Measurements from ENCODE around the gene DBF4B. TPM values are rescaled to one million over a fixed set of nuclear protein-coding genes. Genes with fewer than 3 reads are reported as not detected.

Gene DBF4B
- total RNA-seq, 2 donors from 2014 or later = 24.7 to 34.4 TPM

DNA sequence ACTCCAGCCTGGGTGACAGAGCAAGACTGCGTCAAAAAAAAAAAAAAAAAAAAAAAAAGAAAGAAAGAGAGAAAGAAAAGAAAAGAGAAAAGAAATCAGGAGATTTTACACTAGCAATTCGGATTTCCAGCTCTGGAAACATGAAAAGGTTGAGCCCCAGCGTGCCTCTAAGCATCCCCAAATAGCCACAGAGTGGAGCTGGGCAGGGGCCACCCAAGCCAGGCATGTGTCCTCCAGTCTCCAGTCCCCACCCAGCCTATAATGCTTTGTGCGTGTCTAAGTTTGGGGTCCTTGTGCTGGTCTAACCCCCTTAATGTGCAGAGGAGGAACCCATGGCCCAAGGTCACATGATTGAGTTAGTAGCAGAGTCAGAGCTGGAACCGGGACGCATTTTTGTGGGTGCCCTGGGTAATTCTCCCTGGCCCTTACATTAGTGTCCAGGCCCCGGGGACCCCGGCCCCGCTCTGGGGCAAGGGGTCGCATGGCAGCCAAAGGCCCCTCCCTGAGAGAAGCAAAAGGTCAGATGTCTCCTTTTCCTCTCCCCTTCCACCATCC lies 70.3 kb downstream of the DBF4B start:
- Mint-ChIP-seq H3K27me3 (ENCODE audit: low read depth) (peaks cover 11% of the 10 kb centered on the region), H3K36me3 (ENCODE audit: insufficient read depth in 2 of 2) (no peaks in the 10 kb centered on the region), H3K9me3 (no peaks in the 10 kb centered on the region), H3K27ac (no peak overlapping the region), H3K4me1 (ENCODE audit: low read depth) (peaks cover 26% of the 10 kb centered on the region), H3K4me3 (peak overlapping the region; percentile 69 to 76)
- no peak for ATAC-seq (replicated peaks in 1 of 2)
- DNase-seq = no peak

GRCh38 chr17:44779211-44780025 lies 71.0 kb downstream of the DBF4B start:
- ATAC-seq (replicated peaks in 1 of 2) = peak; percentile 30 to 35
- H3K4me3 Mint-ChIP-seq = peak overlapping the region; percentile 69 to 76
- peak; percentile 86 to 87 for DNase-seq
- H3K4me1 Mint-ChIP-seq (ENCODE audit: low read depth) = peaks cover 26% of the 10 kb centered on the region
- H3K9me3 Mint-ChIP-seq = no peaks in the 10 kb centered on the region
- no peaks in the 10 kb centered on the region for H3K36me3 Mint-ChIP-seq (ENCODE audit: insufficient read depth in 2 of 2)
- H3K27me3 Mint-ChIP-seq (ENCODE audit: low read depth) = peaks cover 11% of the 10 kb centered on the region
- H3K27ac Mint-ChIP-seq = no peak overlapping the region

GRCh38 chr17:44780161-44780560 lies 71.7 kb downstream of the DBF4B start:
- Mint-ChIP-seq H3K9me3 (no peaks in the 10 kb centered on the region), H3K27ac (no peak overlapping the region), H3K4me3 (no peak overlapping the region), H3K36me3 (ENCODE audit: insufficient read depth in 2 of 2) (no peaks in the 10 kb centered on the region), H3K27me3 (ENCODE audit: low read depth) (peaks cover 11% of the 10 kb centered on the region), H3K4me1 (ENCODE audit: low read depth) (peaks cover 20% of the 10 kb centered on the region)
- ATAC-seq (replicated peaks in 1 of 2) (no peak), DNase-seq (no peak)

- peaks cover 11% of the 10 kb centered on the region for H3K27me3 Mint-ChIP-seq (ENCODE audit: low read depth)
- DNase-seq = no peak
- H3K36me3 Mint-ChIP-seq (ENCODE audit: insufficient read depth in 2 of 2) = no peaks in the 10 kb centered on the region
- no peak for ATAC-seq (replicated peaks in 1 of 2)
- H3K9me3 Mint-ChIP-seq = no peaks in the 10 kb centered on the region
- H3K4me3 Mint-ChIP-seq = no peak overlapping the region
- H3K27ac Mint-ChIP-seq = no peak overlapping the region
- H3K4me1 Mint-ChIP-seq (ENCODE audit: low read depth) = peaks cover 14% of the 10 kb centered on the region
Measured at GRCh38 chr17:44780845-44781480, 72.5 kb downstream of the DBF4B start.

GRCh38 chr17:44781551-44782325 lies 73.3 kb downstream of the DBF4B start:
- no peak overlapping the region for H3K4me3 Mint-ChIP-seq
- H3K4me1 Mint-ChIP-seq (ENCODE audit: low read depth) = peaks cover 10% of the 10 kb centered on the region
- no peak overlapping the region for H3K27ac Mint-ChIP-seq
- DNase-seq (no peak), ATAC-seq (replicated peaks in 1 of 2) (no peak)
- no peaks in the 10 kb centered on the region for H3K9me3 Mint-ChIP-seq
- H3K36me3 Mint-ChIP-seq (ENCODE audit: insufficient read depth in 2 of 2) = no peaks in the 10 kb centered on the region
- peaks cover 11% of the 10 kb centered on the region for H3K27me3 Mint-ChIP-seq (ENCODE audit: low read depth)

GRCh38 chr17:44782326-44782850 lies 73.9 kb downstream of the DBF4B start:
- no peak overlapping the region for H3K27ac Mint-ChIP-seq
- no peak overlapping the region for H3K4me3 Mint-ChIP-seq
- DNase-seq (no peak), ATAC-seq (replicated peaks in 1 of 2) (no peak)
- peaks cover 10% of the 10 kb centered on the region for H3K4me1 Mint-ChIP-seq (ENCODE audit: low read depth)
- no peaks in the 10 kb centered on the region for H3K36me3 Mint-ChIP-seq (ENCODE audit: insufficient read depth in 2 of 2)
- peaks cover 5% of the 10 kb centered on the region for H3K27me3 Mint-ChIP-seq (ENCODE audit: low read depth)
- H3K9me3 Mint-ChIP-seq = no peaks in the 10 kb centered on the region

GRCh38 chr17:44785921-44786320 lies 77.5 kb downstream of the DBF4B start:
- DNase-seq (no peak), ATAC-seq (replicated peaks in 1 of 2) (no peak)
- H3K4me3 Mint-ChIP-seq = no peak overlapping the region
- H3K9me3 Mint-ChIP-seq = no peaks in the 10 kb centered on the region
- no peaks in the 10 kb centered on the region for H3K27me3 Mint-ChIP-seq (ENCODE audit: low read depth)
- H3K27ac Mint-ChIP-seq = no peak overlapping the region
- H3K4me1 Mint-ChIP-seq (ENCODE audit: low read depth) = no peaks in the 10 kb centered on the region
- H3K36me3 Mint-ChIP-seq (ENCODE audit: insufficient read depth in 2 of 2) = no peaks in the 10 kb centered on the region

DNA sequence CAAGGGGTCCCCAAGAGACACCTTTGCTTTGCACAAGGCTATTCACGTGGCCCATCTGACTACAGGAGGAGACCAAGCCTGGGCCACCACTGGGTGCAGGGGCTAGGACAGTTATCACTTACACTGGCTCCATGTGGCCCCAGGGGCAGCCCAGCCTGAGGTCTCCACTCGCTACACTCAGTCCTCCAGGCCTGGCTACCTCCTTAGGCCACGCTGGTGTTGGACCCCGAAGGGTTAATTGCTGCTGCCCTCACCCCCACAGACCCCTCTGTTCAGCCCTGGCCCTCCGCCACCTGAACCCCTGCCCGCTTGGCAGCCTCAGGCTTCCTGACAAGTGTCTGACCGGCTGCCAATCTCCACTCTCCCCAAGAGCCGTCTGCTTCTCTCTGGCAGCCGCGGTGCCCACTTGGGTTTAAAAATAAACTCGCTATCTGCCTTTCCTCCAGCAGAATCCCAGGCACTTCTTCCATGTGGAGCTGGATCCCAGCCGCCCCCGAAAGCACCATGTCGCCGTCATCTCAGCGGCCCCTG lies 78.2 kb downstream of the DBF4B start:
- DNase-seq (no peak), ATAC-seq (replicated peaks in 1 of 2) (no peak)
- Mint-ChIP-seq H3K27me3 (ENCODE audit: low read depth) (no peaks in the 10 kb centered on the region), H3K27ac (no peak overlapping the region), H3K36me3 (ENCODE audit: insufficient read depth in 2 of 2) (no peaks in the 10 kb centered on the region), H3K4me3 (no peak overlapping the region), H3K4me1 (ENCODE audit: low read depth) (no peaks in the 10 kb centered on the region), H3K9me3 (no peaks in the 10 kb centered on the region)

DNA sequence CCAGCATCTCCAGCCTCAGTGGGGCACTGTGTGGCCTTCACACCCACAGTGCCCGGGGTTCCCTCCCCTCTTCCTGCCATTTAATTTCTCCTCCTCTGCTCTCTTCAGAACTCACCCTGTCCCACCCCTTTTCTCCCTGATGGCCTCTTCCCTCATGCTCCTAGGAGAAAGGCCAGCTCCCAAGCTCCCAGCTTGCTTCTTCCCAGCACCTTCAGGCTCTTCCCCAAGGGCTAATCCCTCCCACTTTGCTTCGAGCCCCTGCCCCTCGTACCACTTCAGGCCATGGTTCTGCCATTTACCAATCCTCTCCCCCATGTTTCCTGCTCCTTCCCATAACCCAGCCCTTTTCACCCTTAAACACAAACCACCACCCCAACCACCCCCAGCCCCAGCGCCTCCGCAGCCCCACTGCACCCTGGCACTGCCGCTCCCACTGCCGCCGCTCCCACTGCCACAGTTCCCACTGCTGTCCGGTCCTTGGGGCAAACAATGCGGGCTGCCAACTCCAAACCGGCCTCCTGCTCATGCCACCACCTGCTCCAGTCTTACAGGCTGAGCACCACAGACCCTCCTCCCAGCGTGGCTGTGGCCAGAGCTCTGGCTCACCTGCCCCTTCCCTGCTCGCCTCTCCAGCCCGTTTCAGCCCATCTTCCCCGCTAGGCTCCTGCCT lies 78.9 kb downstream of the DBF4B start:
- no peaks in the 10 kb centered on the region for H3K4me1 Mint-ChIP-seq (ENCODE audit: low read depth)

GRCh38 chr17:44788139-44788538 lies 79.7 kb downstream of the DBF4B start:
- no peaks in the 10 kb centered on the region for H3K27me3 Mint-ChIP-seq (ENCODE audit: low read depth)
- DNase-seq = no peak
- peak overlapping the region; percentile 54 for H3K27ac Mint-ChIP-seq
- no peaks in the 10 kb centered on the region for H3K36me3 Mint-ChIP-seq (ENCODE audit: insufficient read depth in 2 of 2)
- no peaks in the 10 kb centered on the region for H3K4me1 Mint-ChIP-seq (ENCODE audit: low read depth)
- ATAC-seq (replicated peaks in 1 of 2) = no peak
- no peaks in the 10 kb centered on the region for H3K9me3 Mint-ChIP-seq
- no peak overlapping the region for H3K4me3 Mint-ChIP-seq

More for the DNA sequence above, 78.9 kb downstream of the DBF4B start:
- no peak for ATAC-seq (replicated peaks in 1 of 2)
- peak overlapping the region; percentile 54 for H3K27ac Mint-ChIP-seq
- no peaks in the 10 kb centered on the region for H3K36me3 Mint-ChIP-seq (ENCODE audit: insufficient read depth in 2 of 2)
- H3K4me3 Mint-ChIP-seq = no peak overlapping the region
- no peak for DNase-seq
- H3K9me3 Mint-ChIP-seq = no peaks in the 10 kb centered on the region
- H3K27me3 Mint-ChIP-seq (ENCODE audit: low read depth) = no peaks in the 10 kb centered on the region

- H3K4me1 Mint-ChIP-seq (ENCODE audit: low read depth) = peaks cover 13% of the 10 kb centered on the region
- no peak overlapping the region for H3K27ac Mint-ChIP-seq
- DNase-seq (no peak), ATAC-seq (replicated peaks in 1 of 2) (no peak)
- H3K27me3 Mint-ChIP-seq (ENCODE audit: low read depth) = no peaks in the 10 kb centered on the region
- no peak overlapping the region for H3K4me3 Mint-ChIP-seq
- H3K36me3 Mint-ChIP-seq (ENCODE audit: insufficient read depth in 2 of 2) = no peaks in the 10 kb centered on the region
- H3K9me3 Mint-ChIP-seq = no peaks in the 10 kb centered on the region
Measured at GRCh38 chr17:44792276-44792675, 83.8 kb downstream of the DBF4B start.

All from activated T-cell treated with anti-CD3 and anti-CD28 coated beads, Interleukin-2, amount 50 U/mL, for 72 hours (primary cell).